Lower leg skin (tissue), 3 donors: ENCODE measurements around the gene PLD5.

Experiments used
- CTCF ChIP-seq, 3 donors: fragments of 450-650 bp; IDR thresholded peaks; one replicate each; pipeline ENCODE4 v1.5.1; 2016; ENCODE audit warnings: antibody characterized with exemption in 3 of 3, mild to moderate bottlenecking in 3 of 3, moderate library complexity in 2 of 3
- POLR2A ChIP-seq, 2 donors: fragments of 450-650 bp; IDR thresholded peaks; one replicate each; pipeline ENCODE4 v1.6.1; 2016 to 2017; ENCODE audit warnings: antibody characterized with exemption in 2 of 2, mild to moderate bottlenecking in 1 of 2, moderate library complexity in 1 of 2

- TF ChIP-seq POLR2A (IDR thresholded peaks at IDR 0.05) (no peak), CTCF (IDR thresholded peaks at IDR 0.05) (no peak)
These were observed 308.1 kb downstream of the PLD5 start for GRCh38 chr1:242216368-242216767.
